SK-N-MC (cell line): ENCODE data around the gene SMC6.

Experiments used
- EZH2 ChIP-seq: fragments of 200-600 bp; sonication (generic); IDR thresholded peaks from one replicate; pipeline ENCODE4 v1.6.1; 2017; ENCODE audit warnings: antibody characterized with exemption
- POLR2AphosphoS5 ChIP-seq: IDR thresholded peaks from 2 replicates; pipeline ENCODE4 v1.6.1; 2012; ENCODE audit warnings: mild to moderate bottlenecking, low read depth, low read length, borderline replicate concordance

GRCh38 chr2:17667898-17668297 lies 85.7 kb downstream of the SMC6 start:
- no peak for TF ChIP-seq EZH2
- no peak for TF ChIP-seq POLR2AphosphoS5
